Endodermal cell (in vitro differentiated cells): ENCODE data around the gene RNF144A. TPM values are rescaled to one million over a fixed set of nuclear protein-coding genes. Genes with fewer than 3 reads are reported as not detected.

ENCODE experiments used
- DNase-seq: peaks from one replicate; pipeline ENCODE4 v3.0.0-alpha.2; 2017
- H3K27ac ChIP-seq: 2 replicates; pipeline ENCODE4 v1.5.1; 2013; ENCODE audit warnings: mild to moderate bottlenecking, low read depth, low read length, moderate library complexity
- H3K27me3 ChIP-seq: 2 replicates; pipeline ENCODE4 v1.6.1; 2013; ENCODE audit warnings: mild to moderate bottlenecking, low read length, moderate library complexity; ENCODE audit not compliant: insufficient read depth, control insufficient read depth, poor library complexity, severe bottlenecking
- H3K36me3 ChIP-seq: 2 replicates; pipeline ENCODE4 v1.7.0; 2013; ENCODE audit warnings: mild to moderate bottlenecking, low read length, moderate library complexity; ENCODE audit not compliant: control insufficient read depth, insufficient read depth
- H3K4me1 ChIP-seq: one replicate; pipeline ENCODE4 v1.7.0; 2013; ENCODE audit warnings: low read length; ENCODE audit not compliant: control insufficient read depth, insufficient read depth
- H3K4me3 ChIP-seq: 2 replicates; pipeline ENCODE4 v1.5.1; 2013; ENCODE audit warnings: mild to moderate bottlenecking, low read length, moderate library complexity
- H3K9ac ChIP-seq: 2 replicates; pipeline ENCODE4 v1.6.1; 2013; ENCODE audit warnings: mild to moderate bottlenecking, low read length, moderate library complexity; ENCODE audit not compliant: poor library complexity, severe bottlenecking; ENCODE audit errors: extremely low read depth
- H3K9me3 ChIP-seq: 2 replicates; pipeline ENCODE4 v1.6.1; 2013; ENCODE audit warnings: mild to moderate bottlenecking, low read length, moderate library complexity; ENCODE audit not compliant: control insufficient read depth
- H3K27ac Mint-ChIP-seq: 2 replicates; pipeline ENCODE4 v1.8.0; 2020; ENCODE audit warnings: mixed read lengths
- H3K27me3 Mint-ChIP-seq: 2 replicates; pipeline ENCODE4 v1.8.0; 2021; ENCODE audit warnings: mild to moderate bottlenecking, mixed read lengths; ENCODE audit not compliant: insufficient read depth
- H3K36me3 Mint-ChIP-seq: 2 replicates; pipeline ENCODE4 v1.8.0; 2020; ENCODE audit warnings: low read depth, mixed read lengths
- H3K4me1 Mint-ChIP-seq: 2 replicates; pipeline ENCODE4 v1.8.0; 2020; ENCODE audit warnings: mixed read lengths
- H3K4me3 Mint-ChIP-seq: 2 replicates; pipeline ENCODE4 v1.8.0; 2020; ENCODE audit warnings: mild to moderate bottlenecking, moderate library complexity, mixed read lengths
- H3K9me3 Mint-ChIP-seq: 2 replicates; pipeline ENCODE4 v1.8.0; 2020; ENCODE audit warnings: mild to moderate bottlenecking, mixed read lengths
- CTCF ChIP-seq: fragments of 200-600 bp; sonication (generic); conservative IDR thresholded peaks from 2 replicates; pipeline ENCODE4 v1.5.0; 2021; ENCODE audit warnings: antibody characterized with exemption, mild to moderate bottlenecking
- WGBS, 2 experiments: methylation state at CpG; one replicate each; pipeline versions ENCODE4 v1.1.5 to v1.1.7; 2013; ENCODE audit warnings: missing lambda C conversion rate in 2 of 2, mixed read lengths in 1 of 2; ENCODE audit not compliant: insufficient coverage in 1 of 2, insufficient read length in 1 of 2; 5-methylcytosine and 5-hydroxymethylcytosine counted together
- total RNA-seq, 2 donors: library from RNA; stranded (reverse); fragmentation: NEBNext Ultra II Directional in 1 of 2; extraction: Animal tissue kit (Norgen Biotek cat#: 25700) in 1 of 2; gene quantifications; 2 replicates in 1 of 2; 3 replicates in 1 of 2; pipeline ENCODE4 v1.2.1, GENCODE V29; 2021

RNF144A gene
- total RNA-seq, 2 donors from 2014 or later: 12.4 to 26.0 TPM

GRCh38 chr2:7089898-7090510 is 172.8 kb downstream of the RNF144A start:
- Histone ChIP-seq H3K27me3 (no peaks in the 10 kb centered on the region), H3K4me3 (no peak overlapping the region), H3K36me3 (no peaks in the 10 kb centered on the region), H3K4me1 (no peaks in the 10 kb centered on the region), H3K27ac (no peak overlapping the region), H3K9me3 (no peaks in the 10 kb centered on the region), H3K9ac (no peak overlapping the region)
- no peak overlapping the region for H3K27ac Mint-ChIP-seq
- no peak for TF ChIP-seq CTCF
- DNase-seq: no peak
- no peak overlapping the region for H3K4me3 Mint-ChIP-seq
- H3K9me3 Mint-ChIP-seq: no peaks in the 10 kb centered on the region
- no peaks in the 10 kb centered on the region for H3K36me3 Mint-ChIP-seq
- WGBS, 2 experiments: 92 to 97% methylated on average over 12 to 26 of the region's 26 CpGs
- peaks cover 2% of the 10 kb centered on the region for H3K27me3 Mint-ChIP-seq
- H3K4me1 Mint-ChIP-seq: no peaks in the 10 kb centered on the region

GRCh38 chr2:7093376-7093775 is 176.2 kb downstream of the RNF144A start:
- Mint-ChIP-seq H3K36me3 (no peaks in the 10 kb centered on the region), H3K27ac (no peak overlapping the region), H3K4me1 (peaks cover 2% of the 10 kb centered on the region), H3K27me3 (peaks cover 15% of the 10 kb centered on the region), H3K9me3 (no peaks in the 10 kb centered on the region), H3K4me3 (no peak overlapping the region)
- no peak for TF ChIP-seq CTCF
- no peaks in the 10 kb centered on the region for H3K4me1 ChIP-seq
- no peak overlapping the region for H3K9ac ChIP-seq
- no peak overlapping the region for H3K27ac ChIP-seq
- DNase-seq: no peak
- H3K36me3 ChIP-seq: no peaks in the 10 kb centered on the region
- H3K4me3 ChIP-seq: no peak overlapping the region
- 92 to 95% methylated on average over 3 of the region's 3 CpGs for WGBS, 2 experiments
- no peaks in the 10 kb centered on the region for H3K27me3 ChIP-seq
- no peaks in the 10 kb centered on the region for H3K9me3 ChIP-seq

Other genes with a start within 250 kb of the RNF144A start
- gene CMPK2, start 51.5 kb upstream of the RNF144A start, total RNA-seq: 1 to 10 TPM; 2.1 to 3.8 TPM
- gene RSAD2, start 39.6 kb upstream of the RNF144A start, total RNA-seq: under 1 TPM; 0.35 to 0.75 TPM